ENCODE results near the gene FASTK. TPM values are rescaled to one million over a fixed set of nuclear protein-coding genes. Genes with fewer than 3 reads are reported as not detected.
A peak's percentile ranks its signal among the peaks of the same experiment; 100 is the strongest.

The FASTK gene
- total RNA-seq, 1 donor from 2014 or later: 56.1 TPM

- Mint-ChIP-seq H3K4me3 (ENCODE audit: unreplicated experiment) (peak within 1 kb of the TSS; percentile 94), H3K27me3 (ENCODE audit: low read depth, unreplicated experiment) (peaks cover 3% of the 10 kb centered on the region), H3K27ac (ENCODE audit: unreplicated experiment) (peak within 1 kb of the TSS; percentile 97), H3K36me3 (ENCODE audit: low read depth, unreplicated experiment) (peaks cover 4% of the 10 kb centered on the region), H3K4me1 (ENCODE audit: low read depth, unreplicated experiment) (peaks cover 31% of the 10 kb centered on the region), H3K9me3 (ENCODE audit: unreplicated experiment) (peaks cover under 1% of the 10 kb centered on the region)
- H3K27ac ChIP-seq (ENCODE audit: low read depth, low read length): peak within 1 kb of the TSS; percentile 93
- no peak for FAIRE-seq
- peaks cover 41% of the 10 kb centered on the region for H3K79me2 ChIP-seq (ENCODE audit: insufficient read depth, low read length)
- H3K4me1 ChIP-seq (ENCODE audit: insufficient read depth, low read length): peaks cover 54% of the 10 kb centered on the region
- H3K27me3 ChIP-seq (ENCODE audit: insufficient read depth, low read length): no peaks in the 10 kb centered on the region
- H3K9ac ChIP-seq (ENCODE audit: low read length): peak within 1 kb of the TSS; percentile 81
- H3K4me2 ChIP-seq (ENCODE audit: low read length): peak within 1 kb of the TSS; percentile 91
- DNase-seq (ENCODE audit: low read depth): no peak
- H3K36me3 ChIP-seq (ENCODE audit: insufficient read depth, low read length): no peaks in the 10 kb centered on the region
- H2AFZ ChIP-seq (ENCODE audit: low read depth, low read length): peak within 1 kb of the TSS; percentile 70
- peak within 1 kb of the TSS; percentile 80 for H3K4me3 ChIP-seq (ENCODE audit: insufficient read depth, low read depth, low read length)
- TF ChIP-seq EZH2 (IDR thresholded peaks at IDR 0.05; ENCODE audit: insufficient read depth, low read length) (no peak), CTCF (IDR thresholded peaks at IDR 0.05; ENCODE audit: insufficient read depth, low read depth, low read length) (no peak)
- H3K9me3 ChIP-seq (ENCODE audit: insufficient read depth, low read depth, low read length): no peaks in the 10 kb centered on the region
- H4K20me1 ChIP-seq (ENCODE audit: insufficient read depth, low read length): peaks cover 48% of the 10 kb centered on the region
Measured at GRCh38 chr7:151059367-151060112, 21.1 kb downstream of the FASTK start, which contains the start of gene SLC4A2. Gene SLC4A2, plus strand, starts transcription at chr7:151059589. Its CDS starts 2,399 bp downstream, at chr7:151061988.

- Mint-ChIP-seq H3K27ac (ENCODE audit: unreplicated experiment) (peak overlapping the region; percentile 97), H3K9me3 (ENCODE audit: unreplicated experiment) (peaks cover 1% of the 10 kb centered on the region), H3K4me1 (ENCODE audit: low read depth, unreplicated experiment) (peaks cover 31% of the 10 kb centered on the region), H3K4me3 (ENCODE audit: unreplicated experiment) (peak overlapping the region; percentile 94), H3K27me3 (ENCODE audit: low read depth, unreplicated experiment) (peaks cover 4% of the 10 kb centered on the region), H3K36me3 (ENCODE audit: low read depth, unreplicated experiment) (peaks cover 11% of the 10 kb centered on the region)
- DNase-seq (ENCODE audit: low read depth) (no peak), FAIRE-seq (no peak)
- Histone ChIP-seq H4K20me1 (ENCODE audit: insufficient read depth, low read length) (peaks cover 43% of the 10 kb centered on the region), H3K4me1 (ENCODE audit: insufficient read depth, low read length) (peaks cover 54% of the 10 kb centered on the region), H3K4me2 (ENCODE audit: low read length) (peak overlapping the region; percentile 91), H3K27ac (ENCODE audit: low read depth, low read length) (peak overlapping the region; percentile 93), H3K9ac (ENCODE audit: low read length) (peak overlapping the region; percentile 81), H3K27me3 (ENCODE audit: insufficient read depth, low read length) (no peaks in the 10 kb centered on the region), H3K9me3 (ENCODE audit: insufficient read depth, low read depth, low read length) (no peaks in the 10 kb centered on the region), H2AFZ (ENCODE audit: low read depth, low read length) (peak overlapping the region; percentile 65), H3K4me3 (ENCODE audit: insufficient read depth, low read depth, low read length) (peak overlapping the region; percentile 80), H3K36me3 (ENCODE audit: insufficient read depth, low read length) (no peaks in the 10 kb centered on the region), H3K79me2 (ENCODE audit: insufficient read depth, low read length) (peaks cover 38% of the 10 kb centered on the region)
- TF ChIP-seq EZH2 (IDR thresholded peaks at IDR 0.05; ENCODE audit: insufficient read depth, low read length): no peak
- TF ChIP-seq CTCF (IDR thresholded peaks at IDR 0.05; ENCODE audit: insufficient read depth, low read depth, low read length): no peak
Measured at GRCh38 chr7:151058781-151059366, 21.7 kb downstream of the FASTK start.

Measured in astrocyte (in vitro differentiated cells and primary cell).